GM11168 (cell line): ENCODE data around the gene RAB4B.
"Not testable (repeated sequence)": the region's sequence is repeated elsewhere in the genome, so short reads cannot be mapped to it uniquely, and the experiment has no call there.

ENCODE experiments used
- in situ Hi-C: fragments of 300-500 bp; cut with MboI; formaldehyde crosslinking; loops from one replicate; pipeline ENCODE4 v1.12.0; 2022; ENCODE audit warnings: low sequenced_read_pairs; ENCODE audit not compliant: unreplicated experiment

RAB4B gene

DNA sequence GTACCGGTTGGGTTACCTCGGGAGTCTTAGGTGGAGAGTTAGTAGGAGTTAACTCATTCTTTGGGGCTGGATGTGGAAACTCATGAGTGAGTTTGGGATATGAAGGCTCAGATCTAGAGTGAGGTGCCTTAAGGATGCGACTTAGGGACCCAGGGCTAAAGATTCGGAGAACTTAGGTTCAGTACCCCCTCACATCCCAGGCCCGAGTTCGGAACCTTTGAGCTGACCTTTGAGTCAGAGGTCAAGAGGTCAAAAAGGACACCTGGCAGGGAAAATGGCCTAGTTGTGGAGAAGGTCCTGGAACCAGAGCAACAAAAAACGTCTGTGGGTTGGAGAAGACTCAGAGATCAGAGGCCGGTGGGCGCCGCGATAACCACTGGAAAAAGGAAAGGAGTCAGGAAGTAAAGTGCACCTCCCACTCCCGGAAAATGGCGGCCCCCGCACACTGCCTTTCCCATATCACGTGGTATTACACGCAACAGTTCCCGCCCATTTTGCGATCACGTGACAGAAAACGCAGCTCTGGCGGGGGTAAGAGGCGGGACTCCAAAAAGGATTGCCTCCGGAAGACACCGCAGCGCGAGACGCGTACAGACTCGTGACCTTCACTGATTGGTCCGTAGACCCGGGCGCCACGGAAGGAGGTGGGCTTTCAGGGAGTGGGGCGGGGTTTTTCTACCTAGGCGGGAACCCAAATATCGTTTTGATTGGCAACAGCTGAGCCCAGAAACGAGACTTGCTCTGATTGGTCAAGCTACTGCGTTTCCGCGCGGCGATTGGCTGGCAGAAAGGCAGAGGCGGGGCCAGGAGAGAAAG lies 27.8 kb upstream of the RAB4B start, which contains the start of gene ACTMAP:
Gene ACTMAP (minus strand): TSS at position 420 of the 816 bp plus-strand sequence. CDS start 674 bp downstream, outside the sequence.
- in situ Hi-C loops = no loop called here

DNA sequence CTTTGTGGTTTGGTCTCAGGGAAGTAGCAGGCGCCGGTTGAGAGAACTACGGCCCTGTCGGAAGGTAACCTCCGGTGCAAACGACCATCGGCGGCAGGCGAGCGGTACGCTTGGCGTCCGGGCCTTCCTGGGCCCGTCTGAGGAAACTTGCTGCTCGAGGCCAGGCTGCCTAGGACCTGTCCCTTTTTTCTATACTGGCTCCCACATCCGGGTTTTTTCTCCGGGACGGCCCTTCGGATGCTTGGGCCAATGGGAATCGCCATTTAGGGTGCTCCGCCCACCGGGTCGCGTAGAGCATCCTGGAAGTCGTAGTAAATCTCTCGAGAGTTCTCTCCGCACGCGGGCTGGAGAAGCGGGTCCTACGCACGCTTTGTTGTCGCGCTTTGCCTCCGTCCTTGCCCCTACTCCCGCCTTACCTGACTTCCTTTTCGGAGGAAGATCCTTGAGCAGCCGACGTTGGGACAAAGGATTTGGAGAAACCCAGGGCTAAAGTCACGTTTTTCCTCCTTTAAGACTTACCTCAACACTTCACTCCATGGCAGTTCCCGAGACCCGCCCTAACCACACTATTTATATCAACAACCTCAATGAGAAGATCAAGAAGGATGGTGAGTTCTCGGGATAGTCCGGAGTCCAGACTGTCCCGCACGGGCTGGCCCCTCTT lies 27.0 kb upstream of the RAB4B start, which contains the start of gene SNRPA:
Gene SNRPA (plus strand): TSS at position 330 of the 664 bp plus-strand sequence. CDS start 206 bp downstream, at position 536.
- in situ Hi-C loops = no loop called here

DNA sequence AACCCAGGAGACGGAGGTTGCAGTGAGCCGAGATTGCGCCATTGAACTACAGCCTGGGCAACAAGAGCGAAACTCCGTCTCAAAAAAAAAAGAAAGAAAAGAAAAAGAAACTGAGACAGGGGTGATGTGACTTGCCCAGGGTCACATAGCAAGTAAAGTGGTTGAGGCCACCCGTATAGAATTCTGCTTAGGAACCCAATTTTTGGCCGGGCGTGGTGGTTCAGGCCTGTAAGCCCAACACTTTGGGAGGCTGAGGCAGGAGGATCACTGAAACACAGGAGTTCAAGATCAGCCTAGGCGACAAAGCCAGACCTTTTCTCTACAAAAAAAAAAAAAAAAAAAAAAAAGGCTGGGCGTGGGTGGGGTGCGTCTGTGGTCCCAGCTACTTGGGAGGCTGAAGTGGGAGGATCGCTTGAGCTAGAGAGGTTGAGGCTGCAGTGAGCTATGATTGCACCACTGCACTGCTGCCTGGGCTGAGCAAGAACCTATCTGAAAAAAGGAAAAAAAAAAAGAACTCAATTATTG lies 25.7 kb upstream of the RAB4B start:
- in situ Hi-C loops = no loop called here

DNA sequence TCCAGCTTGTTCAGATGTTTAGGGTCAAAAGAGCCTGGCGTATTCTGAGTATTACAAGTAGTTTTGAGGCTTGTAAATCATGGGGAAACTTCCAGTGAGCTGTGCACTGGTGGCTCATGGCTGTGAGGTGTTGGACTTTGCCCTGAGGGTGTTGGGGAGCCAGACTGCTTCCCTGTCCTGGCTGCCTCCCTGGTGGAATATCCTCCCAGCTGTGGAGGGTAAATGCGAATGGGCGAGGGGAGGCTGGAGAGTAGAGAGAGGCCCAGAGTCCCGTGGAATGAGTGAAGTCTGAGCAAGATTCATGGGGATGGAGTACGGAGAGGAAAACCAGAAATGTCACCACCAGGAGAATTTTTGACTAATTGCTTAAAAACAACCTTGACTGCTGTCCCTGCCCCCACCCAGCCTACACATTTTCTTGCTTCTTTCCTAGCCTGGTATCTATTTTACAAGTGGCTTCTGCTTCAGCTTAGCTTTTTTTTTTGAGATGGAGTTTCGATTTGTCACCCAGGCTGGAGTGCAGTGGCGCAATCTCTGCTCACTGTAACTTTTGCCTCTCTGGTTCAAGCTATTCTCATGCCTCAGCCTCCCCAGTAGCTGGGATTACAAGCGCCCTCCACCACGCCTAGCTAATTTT lies 23.3 kb upstream of the RAB4B start:
- in situ Hi-C loops = no loop called here

DNA sequence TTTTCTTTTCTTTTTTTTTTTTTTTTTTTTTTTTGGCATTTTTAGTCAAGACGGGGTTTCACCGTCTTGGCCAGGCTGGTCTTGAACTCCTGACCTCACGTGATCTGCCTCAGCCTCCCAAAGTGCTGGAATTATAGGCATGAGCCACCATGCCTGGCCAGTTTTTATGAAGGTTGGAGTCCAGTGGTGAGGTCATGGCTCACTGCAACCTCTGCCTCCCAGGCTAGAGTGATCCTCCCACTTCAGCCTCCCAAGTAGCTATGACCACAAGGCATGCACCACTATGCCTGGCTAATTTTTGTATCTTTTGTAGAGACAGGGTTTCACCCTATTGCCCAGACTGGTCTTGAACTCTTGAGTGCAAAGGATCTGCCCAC lies 22.8 kb upstream of the RAB4B start:
- in situ Hi-C loops = no loop called here

DNA sequence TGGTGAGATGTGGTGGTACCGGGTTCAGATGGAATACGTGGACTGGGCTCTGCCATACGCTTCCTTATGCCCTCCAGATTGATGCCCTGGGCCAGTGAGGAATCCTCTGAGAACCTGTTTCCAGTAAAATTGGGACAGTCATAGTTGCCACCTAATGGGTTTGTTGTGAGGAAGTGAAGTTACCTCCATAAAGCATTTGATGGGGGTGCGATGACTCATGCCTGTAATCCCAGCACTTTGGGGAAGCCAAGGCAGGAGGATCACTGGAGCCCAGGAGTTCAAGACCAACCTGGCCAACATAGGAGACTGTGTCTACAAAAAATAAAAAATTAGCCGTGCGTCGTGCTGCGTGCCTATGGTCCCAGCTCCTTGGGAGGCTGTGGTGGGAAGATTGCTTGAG lies 22.3 kb upstream of the RAB4B start:
- in situ Hi-C loops = no loop called here

DNA sequence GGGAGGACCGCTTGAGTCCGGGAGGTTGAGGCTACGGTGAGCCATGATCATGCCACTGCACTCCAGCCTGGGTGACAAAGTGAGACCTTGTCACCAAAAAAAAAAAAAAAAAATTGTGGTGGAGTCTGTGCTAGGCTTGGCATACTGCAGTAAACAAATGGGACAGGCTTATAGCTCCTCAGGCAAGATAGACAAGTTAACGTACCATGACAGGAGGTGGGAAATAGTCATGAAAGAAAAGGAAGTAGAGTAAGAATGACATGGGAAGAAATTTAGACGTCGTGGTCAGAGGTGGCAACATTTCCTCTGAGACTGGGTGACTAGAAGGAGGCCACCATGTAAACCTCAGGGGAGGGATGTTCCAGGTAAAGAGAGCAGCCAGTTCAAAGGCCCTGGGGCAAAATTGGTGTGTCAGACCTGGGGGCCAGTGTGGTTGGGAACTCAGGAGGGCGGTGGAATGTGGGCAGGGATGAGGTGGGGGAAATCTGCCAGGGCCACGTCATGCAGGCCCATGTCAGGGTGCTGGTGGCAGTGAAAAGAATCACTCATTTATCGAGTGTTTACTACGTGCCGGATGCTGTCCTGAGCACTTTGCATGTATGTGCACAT lies 21.4 kb upstream of the RAB4B start:
- in situ Hi-C loops = no loop called here

DNA sequence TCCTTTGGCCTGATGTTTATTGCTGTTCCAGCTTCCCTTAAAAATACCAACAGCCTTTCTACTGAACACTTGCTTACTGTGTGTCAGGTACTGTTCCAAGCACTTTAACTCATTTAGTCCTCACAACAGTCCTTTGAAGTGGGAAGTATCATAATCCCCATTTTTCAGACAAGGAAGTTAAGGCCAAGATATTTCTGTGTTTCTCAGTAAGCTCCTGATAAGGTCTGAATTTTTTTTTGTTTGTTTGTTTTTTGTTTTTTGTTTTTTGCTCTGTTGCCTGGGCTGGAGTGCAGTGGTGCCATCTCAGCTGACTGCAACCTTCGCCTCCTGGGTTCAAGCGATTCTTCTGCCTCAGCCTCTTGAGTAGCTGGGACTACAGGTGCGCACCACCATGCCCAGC lies 19.6 kb upstream of the RAB4B start:
- in situ Hi-C loops = no loop called here

DNA sequence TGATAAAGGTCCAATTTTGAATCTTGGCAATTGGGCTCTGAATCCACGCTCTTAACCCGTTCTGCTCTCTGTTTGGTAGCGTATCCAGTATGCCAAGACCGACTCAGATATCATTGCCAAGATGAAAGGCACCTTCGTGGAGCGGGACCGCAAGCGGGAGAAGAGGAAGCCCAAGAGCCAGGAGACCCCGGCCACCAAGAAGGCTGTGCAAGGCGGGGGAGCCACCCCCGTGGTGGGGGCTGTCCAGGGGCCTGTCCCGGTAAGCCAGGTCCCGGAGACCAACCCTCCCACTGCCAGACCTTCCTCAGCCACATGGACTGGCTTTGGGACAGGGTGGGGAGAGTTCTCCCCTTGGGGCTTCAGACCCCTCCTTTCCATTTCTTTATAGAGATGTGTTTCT lies 18.7 kb upstream of the RAB4B start:
- in situ Hi-C loops = no loop called here

DNA sequence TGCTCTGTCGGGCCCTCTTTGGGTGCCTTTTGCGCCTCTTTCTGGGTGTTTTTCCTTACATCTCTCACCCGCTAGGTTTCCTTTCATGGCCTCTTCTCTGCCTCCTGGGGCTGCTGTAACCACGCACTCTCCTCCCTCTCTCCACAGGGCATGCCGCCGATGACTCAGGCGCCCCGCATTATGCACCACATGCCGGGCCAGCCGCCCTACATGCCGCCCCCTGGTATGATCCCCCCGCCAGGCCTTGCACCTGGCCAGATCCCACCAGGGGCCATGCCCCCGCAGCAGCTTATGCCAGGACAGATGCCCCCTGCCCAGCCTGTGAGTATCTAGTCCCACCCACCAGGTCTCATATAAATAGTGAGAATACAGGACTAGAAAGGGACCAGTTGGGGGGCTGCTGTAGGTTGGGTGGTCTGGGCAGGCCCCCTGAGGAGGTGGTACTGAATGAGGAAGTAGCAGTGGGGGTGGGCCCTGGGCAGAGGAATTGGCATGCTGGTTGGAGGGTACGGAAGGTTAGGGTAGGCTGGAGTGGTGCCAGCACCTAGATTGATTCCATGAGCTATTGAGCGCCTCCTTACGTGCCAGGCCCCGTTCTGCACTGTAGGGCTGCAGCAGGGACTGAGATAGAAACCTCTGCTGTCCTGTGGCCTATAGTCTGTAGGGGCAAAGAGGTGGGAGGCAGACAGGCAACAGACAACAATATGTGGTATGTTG lies 15.1 kb upstream of the RAB4B start:
- in situ Hi-C loops = no loop called here

DNA sequence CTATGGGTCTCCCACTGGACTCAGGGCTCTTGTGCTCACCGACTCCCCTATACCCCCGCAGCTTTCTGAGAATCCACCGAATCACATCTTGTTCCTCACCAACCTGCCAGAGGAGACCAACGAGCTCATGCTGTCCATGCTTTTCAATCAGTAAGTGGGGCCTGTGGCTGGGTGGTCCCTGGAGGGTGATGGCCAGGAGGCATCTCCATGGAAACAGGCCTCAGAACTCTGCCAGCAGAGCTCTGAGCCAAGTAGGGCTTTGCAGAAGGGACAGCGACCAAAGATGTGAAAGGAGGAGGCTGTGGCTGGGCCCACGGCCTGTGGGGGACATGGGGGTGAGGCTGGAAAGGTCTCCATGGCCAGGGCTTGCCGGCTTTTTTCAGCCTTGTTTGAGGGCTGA lies 14.5 kb upstream of the RAB4B start:
- in situ Hi-C loops = no loop called here

DNA sequence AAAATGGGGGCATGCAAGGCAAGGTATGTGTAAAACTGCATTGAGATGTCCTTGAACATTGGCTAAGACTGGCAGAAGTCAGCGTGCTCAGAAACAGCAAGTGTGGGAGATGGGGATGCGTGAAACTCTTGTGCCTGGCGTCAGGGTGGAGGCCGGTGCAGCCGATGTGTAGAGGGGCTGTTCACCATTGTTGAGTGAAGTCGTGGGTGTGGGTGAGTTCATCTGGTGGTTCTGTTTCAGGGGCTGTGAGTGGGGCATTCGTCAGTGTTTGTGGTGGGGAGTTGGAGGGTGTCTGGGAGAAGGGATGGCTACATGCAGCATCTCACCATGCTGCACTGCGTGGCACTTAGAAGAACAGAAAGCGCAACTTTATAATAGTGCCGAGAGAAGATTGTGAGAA lies 14.1 kb upstream of the RAB4B start:
- in situ Hi-C loops = no loop called here

DNA sequence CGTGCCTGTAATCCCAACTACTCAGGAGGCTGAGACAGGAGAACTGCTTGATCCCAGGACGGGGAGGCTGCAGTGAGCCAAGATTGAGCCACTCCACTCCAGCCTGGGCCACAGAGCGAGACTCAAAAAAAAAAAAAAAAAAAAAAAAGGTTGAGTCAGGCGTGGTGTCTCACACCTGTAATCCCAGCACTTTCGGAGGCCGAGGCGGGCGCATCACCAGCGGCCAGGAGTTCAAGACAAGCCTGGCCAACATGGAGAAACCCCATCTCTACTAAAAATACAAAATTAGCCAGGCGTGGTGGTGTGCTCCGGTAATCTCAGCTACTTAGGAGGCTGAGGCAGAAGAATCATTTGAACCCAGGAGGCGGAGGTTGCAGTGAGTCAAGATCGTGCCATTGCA lies 11.7 kb upstream of the RAB4B start:
- in situ Hi-C loops = not testable (repeated sequence)

DNA sequence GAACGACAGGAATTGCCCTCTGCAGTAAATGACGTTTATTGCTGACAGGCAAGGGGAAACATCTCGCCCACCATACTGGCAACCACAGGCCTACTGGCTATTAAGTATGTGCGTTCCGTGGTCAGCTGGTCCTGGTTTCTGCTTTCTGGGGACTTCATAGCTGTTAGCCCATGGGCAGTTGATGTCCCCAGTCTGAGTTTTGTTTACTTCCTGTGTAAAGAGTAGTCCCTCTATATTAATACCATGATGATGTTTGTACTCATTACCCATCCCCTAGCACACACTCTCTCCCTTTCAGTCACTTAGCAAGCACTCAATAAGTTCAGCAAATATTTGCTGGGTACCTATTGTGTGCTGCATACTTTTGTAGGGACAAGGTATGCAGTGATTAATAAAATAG lies 9.2 kb upstream of the RAB4B start:
- in situ Hi-C loops = no loop called here

DNA sequence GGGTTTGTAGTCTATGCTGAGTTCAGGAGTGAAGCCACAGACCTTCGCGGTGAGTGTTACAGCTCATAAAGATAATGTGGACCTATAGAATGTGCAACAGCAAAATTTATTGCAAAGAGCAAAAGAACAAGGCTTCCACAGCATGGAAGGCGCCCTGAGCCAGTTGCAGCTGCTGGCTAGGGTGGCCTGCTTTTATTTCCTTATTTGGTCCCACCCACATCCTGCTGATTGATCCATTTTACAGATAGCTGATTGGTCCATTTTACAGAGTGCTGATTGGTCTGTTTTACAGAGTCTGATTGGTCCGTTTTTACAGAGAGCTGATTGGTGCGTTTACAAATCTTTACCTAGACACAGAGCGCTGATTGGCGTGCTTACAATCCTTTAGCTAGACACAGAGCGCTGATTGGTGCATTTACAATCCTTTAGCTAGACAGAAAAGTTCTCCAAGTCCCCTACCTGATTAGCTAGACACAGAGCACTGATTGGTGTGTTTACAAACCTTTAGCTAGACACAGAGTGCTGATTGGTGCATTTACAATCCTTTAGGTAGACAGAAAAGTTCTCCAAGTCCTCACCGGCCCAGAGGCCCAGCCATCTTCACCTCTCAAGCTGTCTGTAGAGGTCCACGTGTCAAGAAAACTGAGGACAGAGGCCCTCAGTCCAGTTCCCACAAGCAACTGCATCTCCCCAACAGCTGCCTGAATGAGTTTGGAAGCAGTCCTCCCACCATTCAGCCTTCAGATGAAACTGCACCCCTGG lies 6.8 kb upstream of the RAB4B start:
- in situ Hi-C loops = not testable (repeated sequence)

DNA sequence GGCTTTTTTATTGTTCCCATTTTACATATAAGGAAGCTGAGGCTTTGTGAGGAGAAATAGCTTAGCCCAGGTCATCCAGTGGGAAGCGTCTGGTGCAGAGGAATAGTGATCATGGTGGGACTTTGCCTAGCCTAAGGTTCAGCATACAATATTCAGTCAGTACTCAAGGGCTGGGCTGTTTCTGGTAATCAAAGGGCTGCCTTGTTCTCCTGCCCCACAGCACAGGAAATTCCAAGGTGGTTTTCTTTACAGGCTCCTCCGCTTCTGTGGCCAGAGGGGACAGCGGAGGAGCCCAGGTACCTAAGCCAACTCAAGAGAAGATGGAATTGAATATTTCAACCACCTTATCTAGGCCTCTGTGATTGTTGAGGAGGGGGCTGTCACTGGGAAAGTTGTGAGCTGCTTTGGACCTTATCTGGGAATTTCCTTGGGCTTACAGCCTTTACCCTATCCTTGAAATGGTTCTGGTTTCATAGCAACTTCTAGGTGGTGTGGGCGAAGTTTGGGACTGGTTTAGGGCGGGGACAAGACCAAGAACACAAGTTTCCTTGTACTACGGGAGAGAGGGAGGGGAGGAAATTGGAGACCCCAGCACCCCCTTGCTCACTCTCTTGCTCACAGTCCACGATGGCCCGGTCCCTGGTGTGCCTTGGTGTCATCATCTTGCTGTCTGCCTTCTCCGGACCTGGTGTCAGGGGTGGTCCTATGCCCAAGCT lies 3.0 kb upstream of the RAB4B start, which contains the start of gene MIA:
Gene MIA (plus strand): TSS at position 606 of the 716 bp plus-strand sequence. CDS start 22 bp downstream, at position 628.
- in situ Hi-C loops = no loop called here

DNA sequence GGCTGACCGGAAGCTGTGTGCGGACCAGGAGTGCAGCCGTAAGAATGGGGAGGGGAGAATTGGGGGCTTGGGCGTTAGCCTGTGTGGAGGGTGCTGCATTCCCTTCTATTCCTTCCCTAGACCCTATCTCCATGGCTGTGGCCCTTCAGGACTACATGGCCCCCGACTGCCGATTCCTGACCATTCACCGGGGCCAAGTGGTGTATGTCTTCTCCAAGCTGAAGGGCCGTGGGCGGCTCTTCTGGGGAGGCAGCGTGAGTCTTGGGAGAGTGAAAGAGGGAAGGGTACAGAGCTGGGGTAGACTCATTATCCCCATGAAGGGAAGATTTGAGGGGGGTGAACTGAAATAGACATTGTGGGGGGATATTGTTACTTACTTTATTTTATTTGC lies 2.4 kb upstream of the RAB4B start:
- in situ Hi-C loops = no loop called here

DNA sequence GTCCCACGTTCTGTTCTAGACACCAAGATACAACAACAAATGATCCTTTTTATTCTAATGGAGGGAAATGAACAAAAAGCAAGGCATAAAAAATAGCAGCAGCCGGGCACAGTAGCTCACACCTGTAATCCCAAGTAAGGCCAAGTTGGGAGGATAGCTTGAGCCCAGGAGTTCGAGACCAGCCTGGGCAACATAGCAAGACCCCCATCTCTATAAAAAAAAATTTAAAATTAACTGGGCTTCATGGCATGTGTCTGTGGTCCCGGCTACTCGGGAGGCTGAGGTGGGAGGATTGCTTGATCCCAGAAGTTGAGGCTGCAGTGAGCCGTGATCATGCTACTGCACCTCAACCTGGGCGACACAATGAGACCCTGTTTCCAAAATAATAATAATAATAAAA lies 1.7 kb upstream of the RAB4B start:
- in situ Hi-C loops = no loop called here
